ENCODE results near the gene POT1.

The POT1 gene

DNA sequence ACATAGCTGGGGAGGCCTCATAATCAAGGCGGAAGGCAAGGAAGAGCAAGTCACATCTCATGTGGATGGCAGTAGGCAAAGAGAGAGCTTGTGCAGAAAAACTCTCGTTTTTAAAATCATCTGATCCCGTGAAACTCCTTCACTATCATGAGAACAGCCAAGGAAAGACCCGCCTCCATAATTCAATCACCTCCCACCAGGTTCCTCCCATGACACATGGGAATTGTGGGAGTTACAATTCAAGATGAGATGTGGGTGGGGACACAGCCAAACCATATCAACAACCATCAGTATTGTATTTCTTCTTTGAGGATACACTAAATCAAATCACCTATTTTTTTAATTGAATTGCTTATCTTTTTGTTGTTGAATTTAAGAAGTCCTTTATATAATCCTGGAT lies 16.7 kb downstream of the POT1 start:
- no peak for DNase-seq

DNA sequence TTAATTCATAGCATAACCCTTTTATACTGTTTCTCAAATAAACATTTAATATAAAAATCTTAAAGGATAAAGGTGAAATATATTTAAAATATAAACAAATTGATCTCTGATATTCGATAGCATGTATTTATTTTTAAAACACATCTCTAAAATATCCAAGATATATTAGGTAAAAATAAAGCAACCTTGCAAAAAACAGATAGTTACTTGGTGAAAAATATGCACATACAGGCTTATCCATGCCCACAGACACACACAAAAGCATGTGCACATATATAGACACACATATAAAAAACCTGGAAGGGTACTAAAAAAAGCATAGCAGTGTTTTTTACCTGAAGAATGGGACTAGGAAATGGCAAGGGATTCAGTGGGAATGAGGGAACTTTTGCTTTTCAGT lies 19.8 kb downstream of the POT1 start:
- no peak for DNase-seq

DNA sequence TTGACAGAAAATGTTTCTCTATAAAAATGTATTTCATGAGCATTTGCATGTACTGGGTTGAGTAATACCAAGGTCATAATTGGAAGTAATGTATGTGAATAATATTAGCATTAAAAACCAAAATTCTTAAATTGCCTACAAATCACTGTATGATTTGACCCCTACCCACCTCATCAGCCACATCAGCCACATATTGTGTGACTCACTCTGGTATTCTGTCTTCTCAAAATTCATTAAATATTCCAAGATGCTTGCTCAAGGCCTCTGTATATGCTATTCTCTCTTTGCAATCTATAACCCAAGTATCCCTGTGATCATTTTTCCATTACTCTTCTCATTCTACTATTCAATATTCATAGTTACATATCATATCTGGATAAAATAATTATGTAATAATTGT lies 21.4 kb downstream of the POT1 start:
- no peak for DNase-seq

DNA sequence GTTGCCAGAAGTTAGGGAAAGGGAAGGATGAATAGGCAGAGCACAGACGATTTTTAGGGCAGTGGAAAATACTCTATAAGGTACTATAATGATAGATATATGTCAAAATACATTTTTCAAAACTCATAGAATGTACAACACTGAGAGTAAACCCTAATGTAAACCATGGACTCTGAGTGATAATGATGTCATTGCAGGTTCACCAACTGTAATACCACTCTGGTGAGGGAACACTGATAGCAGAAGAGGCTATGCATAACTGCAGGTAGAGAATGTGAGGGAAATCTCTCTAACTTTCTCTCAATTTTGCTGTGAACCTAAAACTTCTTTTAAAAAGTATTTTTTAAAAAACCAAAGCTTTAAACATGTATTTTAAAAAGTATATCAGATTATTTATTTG lies 22.1 kb downstream of the POT1 start:
- no peak for DNase-seq

DNA sequence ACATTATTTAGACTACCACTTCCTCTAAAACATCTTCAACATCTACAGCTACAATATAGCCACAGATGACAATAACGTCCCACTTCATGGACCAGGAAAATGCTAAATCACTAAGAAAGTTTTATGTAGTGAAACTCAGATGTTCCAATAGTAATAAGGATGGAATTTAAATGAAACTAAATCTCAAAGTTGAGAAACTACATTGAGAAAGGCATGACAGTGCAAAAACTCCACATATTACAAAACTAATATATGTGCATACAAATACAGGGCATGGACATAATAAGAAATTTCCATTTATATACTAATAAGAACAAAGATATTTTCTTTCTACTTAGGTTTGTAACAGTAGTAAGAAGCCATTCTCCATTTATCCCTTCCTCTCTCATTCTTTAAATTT lies 31.1 kb downstream of the POT1 start:
- no peak for DNase-seq

DNA sequence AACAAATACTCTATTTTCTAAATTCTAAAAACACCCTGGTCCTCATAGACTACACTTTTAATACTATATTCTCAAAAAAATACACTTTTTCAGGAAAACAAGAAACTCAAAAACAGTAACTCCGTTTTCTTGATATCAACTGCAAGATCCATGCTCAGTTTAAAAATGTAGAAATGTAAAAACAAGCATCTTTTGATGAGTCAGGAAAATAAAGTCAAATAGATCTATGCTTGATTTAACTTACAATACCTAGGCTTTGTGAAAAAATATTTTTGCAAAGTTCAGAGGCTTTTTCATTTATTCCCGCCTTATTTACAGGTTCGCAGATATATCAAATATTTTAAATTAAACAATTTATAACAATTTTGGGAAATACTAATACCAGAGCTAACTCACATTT lies 33.6 kb downstream of the POT1 start:
- no peak for DNase-seq

DNA sequence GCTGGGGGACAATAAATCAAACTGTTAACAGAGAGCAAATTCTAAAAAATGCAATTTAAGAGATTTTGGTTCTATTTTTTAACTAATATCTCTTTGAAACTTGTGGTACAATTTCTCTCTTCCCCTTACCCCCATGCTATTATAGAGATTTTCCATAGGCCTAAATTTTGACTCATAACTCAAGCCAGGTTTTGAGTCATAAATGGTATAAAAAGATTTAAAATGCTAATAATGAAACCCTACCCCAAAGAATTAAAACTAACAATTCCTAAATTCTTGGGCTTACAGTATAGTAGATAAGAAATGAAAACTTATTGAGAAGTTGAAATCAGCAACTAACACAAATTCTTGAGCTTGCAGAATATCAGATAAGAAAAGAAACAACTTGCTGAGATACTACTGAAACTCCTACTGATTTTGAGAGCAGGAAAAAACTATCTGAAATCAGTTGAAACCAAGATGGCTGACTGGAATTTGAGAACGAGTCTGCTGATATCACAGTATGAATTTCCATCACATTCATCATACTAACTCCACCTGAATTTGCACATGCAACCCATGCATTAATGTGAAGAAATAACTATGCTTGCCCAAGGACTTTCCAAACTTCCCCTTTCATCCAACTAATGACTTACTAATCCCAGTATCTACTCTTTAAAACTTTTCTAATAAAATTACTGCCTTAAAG lies 36.3 kb downstream of the POT1 start:
- no peak for DNase-seq

DNA sequence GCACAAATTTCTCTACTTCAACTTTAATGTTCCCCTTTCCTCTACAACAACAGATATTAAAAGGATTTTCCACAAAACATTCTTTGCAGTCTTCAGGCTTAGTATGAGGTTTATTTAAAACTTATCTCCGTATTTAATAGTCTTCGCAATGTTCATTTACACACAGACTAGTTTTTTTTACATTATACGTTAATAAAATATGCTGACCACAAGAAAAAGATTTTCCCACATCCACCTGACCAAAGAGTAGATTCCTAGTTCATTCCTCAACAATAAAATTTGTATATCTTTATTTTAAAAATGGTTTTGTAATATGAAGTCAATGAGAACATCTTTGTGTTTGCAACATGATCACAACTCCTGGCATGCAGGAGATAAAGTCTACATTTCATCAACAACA lies 42.4 kb downstream of the POT1 start:
- DNase-seq, result no peak

DNA sequence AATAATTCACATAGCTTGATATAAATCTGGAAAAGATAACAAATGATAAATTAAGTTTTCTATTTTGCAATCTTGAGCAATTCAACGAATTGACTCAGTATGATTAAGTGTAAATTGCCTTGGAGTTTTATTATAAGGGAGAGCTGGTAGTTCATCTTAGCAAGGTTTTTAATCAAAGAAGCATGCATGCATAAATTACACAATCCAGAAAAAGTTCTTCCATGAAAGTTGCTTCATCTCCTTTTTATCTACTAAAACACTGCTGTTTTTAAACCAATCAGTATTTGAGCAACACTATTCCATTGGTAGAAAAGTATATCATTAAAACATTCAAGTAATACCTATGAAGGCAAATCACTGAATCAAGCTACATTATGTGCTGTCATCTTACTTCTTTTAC lies 47.6 kb downstream of the POT1 start:
- no peak for DNase-seq

DNA sequence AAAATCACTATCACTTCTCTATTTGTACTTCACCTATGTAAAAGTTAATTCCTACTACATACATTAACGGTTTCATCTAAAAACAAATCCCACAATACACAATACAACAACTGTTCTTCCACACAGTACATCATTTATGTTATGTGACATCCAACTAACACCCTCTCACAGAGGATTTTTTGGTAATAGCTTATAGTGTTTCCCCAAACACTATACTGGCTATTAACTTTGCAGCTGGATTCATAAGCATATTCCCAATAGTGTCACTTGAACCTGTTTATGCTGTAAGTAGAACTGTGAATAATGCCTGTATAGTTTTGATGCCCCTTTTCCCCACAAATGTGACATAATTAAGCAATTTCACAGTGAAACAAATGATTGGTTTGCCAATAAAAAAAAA lies 49.9 kb downstream of the POT1 start:
- no peak for DNase-seq

DNA sequence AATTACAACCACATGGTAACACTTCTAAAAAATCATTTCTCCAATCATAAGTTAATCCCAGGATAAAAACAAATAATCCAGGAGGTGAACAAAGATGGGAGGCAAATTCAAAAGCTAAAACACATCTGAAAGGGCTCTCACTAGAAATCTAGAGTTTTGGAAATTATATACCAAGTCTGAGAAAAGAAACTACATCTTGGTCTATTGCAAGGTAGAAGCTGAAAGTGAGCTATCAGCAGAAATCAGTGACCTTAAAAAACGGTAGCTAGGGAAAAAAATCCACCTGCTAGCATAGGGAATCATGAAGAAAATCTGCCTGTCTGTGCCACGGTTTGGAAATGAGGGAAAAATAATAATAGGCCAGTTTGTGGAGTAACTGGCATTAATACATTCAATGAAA lies 50.5 kb downstream of the POT1 start:
- DNase-seq, result no peak

DNA sequence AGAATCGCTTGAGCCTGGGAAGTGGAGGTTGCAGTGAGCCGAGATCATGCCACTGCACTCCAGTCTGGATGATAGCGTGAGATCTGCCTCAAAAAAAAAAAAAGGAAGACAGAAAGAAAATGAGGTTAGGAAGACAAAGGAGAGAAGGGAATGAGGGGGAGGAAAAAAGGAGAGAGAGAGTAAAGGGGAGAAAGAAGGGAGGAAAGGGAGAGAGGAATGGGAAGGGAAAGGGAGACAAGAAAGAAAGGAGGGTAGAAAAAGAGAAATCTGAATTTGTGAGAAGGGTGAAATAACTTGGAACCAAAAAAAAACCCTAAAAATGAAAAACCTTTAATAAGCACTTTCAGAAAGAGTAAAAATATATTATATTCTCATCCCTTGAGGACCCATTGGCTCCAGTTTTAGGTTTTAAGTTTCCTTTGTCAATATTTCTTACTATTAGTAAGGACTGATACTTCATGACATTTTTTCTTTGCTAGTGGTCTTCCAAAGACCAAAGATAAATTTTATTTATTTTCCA lies 54.9 kb downstream of the POT1 start:
- DNase-seq, result no peak

DNA sequence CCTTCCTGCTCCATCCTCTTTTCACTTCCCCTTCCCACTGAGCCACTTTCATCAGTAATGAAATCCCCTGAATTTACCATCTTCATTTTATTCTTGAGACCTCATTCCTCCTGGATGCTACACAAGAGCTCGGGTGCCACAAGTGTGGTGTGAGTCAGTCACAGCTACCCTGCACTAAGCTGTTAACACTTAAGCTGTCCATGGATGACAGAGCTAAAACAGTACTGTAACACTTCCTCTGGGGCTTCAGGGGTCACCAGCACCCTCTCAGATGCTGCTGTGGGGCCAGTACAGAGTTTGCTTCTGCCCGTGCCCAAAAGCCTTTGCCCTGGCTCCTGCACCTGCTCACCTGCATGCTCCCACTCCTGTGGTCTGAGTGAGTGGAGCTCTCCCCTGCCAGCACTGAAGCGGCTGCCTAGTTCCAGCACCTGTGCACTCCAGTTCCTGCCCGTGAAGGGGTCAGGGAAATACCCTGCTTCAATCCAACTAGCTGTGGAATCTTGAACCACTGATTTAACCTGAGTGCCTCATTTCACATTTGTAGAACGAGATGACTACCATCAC lies 71.9 kb downstream of the POT1 start:
- no peak for DNase-seq

DNA sequence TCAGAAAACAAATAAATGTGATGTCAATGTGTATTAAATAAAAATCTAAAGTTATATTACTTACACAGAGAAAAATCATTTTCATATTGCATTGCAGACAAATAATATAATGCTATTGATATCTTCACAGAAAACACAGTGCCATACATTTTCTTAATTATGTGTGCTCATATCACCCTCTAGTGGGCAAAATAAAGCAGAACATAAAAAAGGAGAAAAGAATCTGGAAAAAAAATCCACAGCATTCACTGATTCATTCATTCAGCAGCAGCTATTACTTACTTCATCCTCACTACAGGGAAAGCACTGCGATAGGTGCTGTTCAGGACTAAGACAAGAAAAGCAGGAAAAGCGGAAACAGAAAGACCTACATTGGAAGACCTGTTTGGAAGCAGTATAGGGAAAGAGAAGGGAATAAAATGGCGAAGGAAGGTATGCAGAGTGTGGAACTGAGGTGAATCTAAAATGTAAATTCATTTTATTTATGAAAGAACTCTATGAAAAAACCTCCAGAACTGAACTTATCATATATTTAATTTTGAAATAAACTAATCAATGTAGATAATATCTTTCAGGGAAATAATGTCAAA lies 73.2 kb downstream of the POT1 start:
- DNase-seq, result peak; percentile 44

DNA sequence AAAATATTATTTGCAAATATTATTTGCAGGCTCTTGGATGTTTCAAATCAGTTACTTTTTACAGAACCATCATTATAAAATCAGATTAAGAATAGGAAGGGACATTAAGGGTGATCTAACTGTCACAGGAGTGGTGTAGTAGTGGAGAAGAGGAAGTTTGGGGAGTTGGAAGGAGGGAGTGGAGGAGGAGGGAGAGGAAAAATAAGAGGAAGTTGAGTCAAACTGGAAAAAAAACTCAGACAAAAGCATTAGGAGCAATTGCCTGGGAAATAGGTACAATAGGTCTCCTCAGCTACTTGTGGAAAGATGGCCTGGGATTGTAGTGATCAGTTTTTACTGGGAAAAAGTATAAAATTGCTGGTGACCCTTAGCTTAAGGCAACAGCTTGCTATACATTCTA lies 86.3 kb downstream of the POT1 start:
- DNase-seq, result no peak

DNA sequence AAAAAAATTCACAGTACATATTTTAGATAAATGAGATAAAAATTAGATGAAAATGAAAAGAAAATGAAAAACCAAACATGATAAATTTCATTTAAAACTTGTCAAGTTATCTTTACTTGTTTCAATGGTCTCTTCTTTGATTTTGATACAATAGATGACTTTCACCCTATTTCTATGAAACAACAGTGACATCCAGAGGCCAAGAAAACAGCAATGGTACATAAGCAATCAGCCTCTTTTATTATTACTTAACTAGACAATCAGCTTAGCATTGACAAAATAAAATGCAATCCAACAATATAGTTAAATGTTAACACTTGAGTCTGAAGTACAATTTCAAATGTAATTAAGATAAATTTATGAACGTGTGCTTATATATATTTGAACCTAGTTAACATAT lies 89.2 kb downstream of the POT1 start:
- DNase-seq, result no peak

DNA sequence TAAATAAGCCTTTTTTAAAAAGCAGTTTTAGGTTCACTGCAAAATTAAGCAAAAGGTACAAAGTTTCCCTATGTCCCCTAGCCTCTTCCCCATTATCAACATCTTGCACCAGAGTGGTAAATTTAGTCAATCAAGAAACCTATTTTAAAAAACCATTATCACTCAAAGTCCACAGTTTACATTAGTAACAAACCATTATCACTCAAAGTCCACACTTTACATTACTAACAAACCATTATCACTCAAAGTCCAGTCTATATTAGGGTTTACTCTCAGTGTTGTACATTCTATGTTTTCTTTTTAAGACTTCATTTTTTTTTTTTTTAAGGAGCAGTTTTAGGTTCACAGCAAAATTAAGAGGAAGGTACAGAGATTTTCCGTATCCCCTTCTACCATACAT lies 89.9 kb downstream of the POT1 start:
- no peak for DNase-seq

DNA sequence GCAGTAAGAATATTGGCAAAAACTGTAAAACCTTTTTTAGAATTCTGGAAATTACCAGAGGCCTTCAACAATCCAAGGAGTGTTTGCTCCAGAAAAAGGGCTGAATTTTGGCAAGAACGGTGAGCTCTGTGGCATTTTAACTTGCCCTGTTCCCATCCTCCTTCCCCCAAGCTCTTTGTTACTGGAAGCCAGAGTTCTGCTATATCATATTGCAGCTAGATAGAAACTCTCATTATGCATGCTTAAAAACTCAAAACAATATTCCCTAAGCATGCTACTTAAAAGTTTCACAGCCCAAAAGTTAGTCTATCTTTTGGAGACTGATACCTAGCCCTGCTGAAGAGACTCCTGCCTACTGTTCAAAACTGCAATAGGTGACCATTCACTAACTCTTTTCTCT lies 93.5 kb downstream of the POT1 start:
- DNase-seq, result no peak

DNA sequence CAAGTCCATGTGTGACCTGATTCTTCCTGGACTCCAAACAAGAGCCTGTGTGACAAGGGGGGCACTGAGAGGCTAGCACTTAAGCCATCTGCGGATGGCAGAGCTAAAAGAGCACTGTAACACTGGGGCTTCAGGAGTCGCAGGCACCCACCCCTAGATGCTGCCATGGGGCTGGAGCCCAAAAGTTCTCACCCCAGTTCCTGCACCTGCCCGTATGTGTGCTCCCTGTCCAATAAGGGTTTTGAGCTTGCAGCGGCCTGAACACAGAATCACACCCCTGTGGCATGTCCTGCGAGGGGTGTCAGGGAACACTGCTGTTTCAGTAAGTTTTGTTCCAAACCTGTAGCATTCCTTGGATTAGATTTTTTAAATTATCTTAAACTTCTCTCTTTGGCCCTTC lies 110.8 kb downstream of the POT1 start:
- DNase-seq, result no peak

DNA sequence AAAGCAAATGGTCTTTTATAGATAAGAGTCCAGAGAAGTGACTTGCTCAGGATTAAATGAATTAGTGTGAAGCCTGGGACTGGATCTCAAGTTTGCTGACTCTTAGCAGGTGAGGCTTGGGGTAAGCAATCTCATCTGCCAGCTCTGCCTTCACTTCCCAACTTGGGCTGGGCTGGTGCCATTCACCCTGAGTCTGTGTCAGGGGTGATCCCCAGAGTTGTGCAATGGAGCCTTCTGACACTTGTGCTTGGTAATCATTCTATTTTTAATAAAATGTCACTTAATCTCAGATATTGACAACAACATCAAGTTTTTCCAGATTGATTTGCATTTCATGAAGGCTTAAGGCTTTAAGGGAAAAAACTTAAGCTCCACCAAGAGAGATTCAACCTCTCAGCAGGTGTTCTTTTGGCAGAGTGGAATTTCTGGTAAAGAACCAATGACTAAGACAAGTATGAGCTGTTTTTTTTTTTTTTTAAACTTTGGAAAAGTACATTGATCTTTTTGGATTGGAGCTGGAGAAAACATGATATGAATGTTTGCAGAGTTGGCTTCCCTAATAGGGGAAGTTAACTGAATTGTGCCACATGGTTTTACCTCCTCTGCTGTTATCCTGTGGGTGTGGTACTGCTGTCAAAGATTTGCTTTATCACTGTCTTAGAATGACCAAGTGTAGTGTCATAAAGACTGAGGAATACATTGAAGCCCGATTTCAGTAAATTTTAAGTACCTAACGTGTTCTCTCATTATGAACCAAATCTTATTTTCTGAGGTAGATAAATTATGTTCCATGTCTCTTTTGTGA lies 115.4 kb downstream of the POT1 start:
- DNase-seq, result no peak

DNA sequence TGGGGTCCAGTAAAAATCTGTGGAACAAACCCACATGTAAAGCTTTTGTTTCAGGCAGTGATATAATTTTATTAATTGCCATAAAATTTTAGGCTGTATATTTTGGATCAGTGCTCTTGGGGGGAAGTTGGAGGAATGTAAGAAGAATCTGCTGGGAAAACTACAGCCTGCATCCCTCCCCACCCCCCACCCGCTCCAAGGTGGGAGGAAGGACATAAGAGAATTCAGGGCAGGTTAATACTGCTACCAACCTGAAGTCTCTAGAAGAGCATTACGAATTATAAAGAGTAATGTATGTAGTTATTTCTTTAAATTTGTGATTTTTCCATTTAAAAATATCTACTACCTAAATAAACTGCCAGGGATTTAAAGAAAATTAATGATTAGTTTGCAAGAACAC lies 116.9 kb downstream of the POT1 start:
- DNase-seq, result no peak

DNA sequence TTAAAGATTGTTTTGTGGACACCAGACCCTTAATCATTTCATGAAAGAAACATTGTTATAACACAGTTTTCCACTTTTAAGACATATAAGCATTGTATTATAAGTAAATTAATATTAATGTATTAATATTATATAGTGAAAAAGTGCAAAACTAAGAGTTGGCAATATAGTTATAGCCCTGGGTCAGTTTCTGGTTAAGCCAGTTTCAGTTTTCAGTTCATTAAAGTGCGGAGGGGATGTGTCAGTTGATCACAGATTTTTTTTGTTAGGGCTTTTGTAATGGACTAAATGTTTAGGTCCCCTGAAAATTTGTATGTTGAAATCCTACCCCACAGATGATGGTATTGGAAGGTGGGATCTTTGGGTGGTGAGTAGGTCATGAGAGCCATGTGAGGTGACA lies 118.3 kb downstream of the POT1 start:
- no peak for DNase-seq

DNA sequence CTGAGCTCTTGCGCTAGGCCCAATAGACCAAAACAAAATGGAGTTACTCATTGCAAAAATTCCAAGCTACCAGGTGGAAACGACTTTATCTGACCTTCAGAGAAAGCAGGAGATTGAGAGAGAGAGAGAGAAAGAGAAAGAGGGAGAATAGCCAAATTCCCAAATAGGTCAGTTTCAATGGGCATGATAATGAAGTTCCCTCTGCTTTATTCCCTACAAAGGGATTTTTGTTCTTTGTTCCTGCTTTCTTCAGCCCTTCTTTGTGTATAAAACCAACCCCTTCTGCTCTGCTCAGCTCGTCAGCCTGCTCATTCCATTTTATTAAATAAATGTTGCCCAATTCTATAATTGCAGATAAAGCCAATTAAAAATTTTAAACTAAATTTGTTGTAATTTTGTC lies 119.0 kb downstream of the POT1 start:
- DNase-seq, result no peak

DNA sequence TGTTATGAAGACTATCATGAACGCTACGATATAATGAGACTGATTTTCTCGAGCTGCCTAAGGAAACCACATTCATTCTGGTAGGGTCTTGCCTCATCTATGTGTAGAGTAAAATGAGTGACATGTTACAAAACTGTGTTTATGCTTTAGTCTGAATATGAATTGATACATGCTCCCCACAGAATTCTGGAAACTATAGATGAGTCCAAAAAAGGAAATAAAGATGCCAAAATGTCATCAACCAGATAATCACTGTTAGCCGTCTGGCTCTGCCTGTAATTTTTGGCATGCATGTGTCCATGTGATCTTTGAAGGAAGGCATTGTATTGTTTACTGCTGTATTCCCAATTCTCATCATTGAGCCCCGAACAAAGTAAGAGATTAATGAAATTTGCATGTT lies 121.4 kb downstream of the POT1 start:
- no peak for DNase-seq

All from fibroblast of skin of back (primary cell).